Kasumi-1 (cell line): ENCODE results near the gene ORMDL2.
"Not testable (repeated sequence)": the region's sequence is repeated elsewhere in the genome, so short reads cannot be mapped to it uniquely, and the experiment has no call there.

Experiments used
- DNase-seq, 2 experiments: peaks; one replicate each; lab custom pipeline; 2025; lab: John Stamatoyannopoulos, UW

The ORMDL2 gene

GRCh38 chr12:55852740-55853139 is 34.9 kb downstream of the ORMDL2 start:
- DNase-seq: no peak

- no peak for DNase-seq
Observed at GRCh38 chr12:55861396-55861795, 43.6 kb downstream of the ORMDL2 start.

DNA sequence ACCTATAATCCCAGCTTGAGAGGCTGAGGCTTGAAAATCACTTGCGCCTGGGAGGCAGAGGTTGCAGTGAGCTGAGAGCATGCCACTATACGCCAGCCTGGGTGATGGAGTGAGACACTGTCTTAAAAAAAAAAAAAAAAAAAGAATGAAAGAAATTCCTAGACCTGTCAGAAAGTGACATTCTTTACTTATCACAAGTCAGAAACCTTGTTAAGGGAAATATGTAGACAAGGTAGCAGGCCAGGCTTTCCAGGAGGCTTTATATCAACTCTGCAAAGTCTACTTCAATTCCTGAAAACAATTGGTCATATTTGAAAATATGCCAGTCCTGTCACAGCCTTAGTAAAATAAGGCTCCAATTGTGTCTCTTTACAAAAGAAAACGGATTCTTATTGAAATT is 44.0 kb downstream of the ORMDL2 start:
- no peak for DNase-seq

GRCh38 chr12:55862286-55862685 is 44.4 kb downstream of the ORMDL2 start:
- DNase-seq: no peak

DNA sequence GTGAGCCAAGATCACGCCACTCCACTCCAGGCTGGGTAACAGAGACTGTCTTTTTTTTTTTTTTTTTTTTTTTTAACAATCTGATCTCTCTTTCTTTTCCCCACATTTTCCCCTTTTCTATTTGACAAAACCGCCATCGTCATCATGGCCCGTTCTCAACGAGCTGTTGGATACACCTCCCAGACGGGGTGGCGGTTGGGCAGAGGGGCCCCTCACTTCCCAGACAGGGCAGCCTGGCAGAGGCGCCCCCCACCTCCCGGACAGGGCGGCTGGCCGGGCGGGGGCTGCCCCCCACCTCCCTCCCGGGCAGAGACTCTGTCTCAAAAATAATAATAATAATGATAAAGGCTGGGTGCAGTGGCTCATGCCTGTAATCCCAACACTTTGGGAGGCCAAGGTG is 45.1 kb downstream of the ORMDL2 start:
- DNase-seq: not testable (repeated sequence)

GRCh38 chr12:55865327-55865726 is 47.5 kb downstream of the ORMDL2 start:
- no peak for DNase-seq

- DNase-seq: not testable (repeated sequence)
Observed at GRCh38 chr12:55866454-55867004, 48.7 kb downstream of the ORMDL2 start.
